H1 (cell line): Measurements from ENCODE around the gene SPEN. TPM values are rescaled to one million over a fixed set of nuclear protein-coding genes. Genes with fewer than 3 reads are reported as not detected.

ENCODE experiments used
- CTCF ChIA-PET: fragments of 300-600 bp; sonication (Branson Sonifier 250); formaldehyde crosslinking; loops from one replicate; lab custom pipeline; 2021; ENCODE audit not compliant: partially characterized antibody; lab: Charles Lee
- POLR2A ChIA-PET: fragments of 300-600 bp; sonication (Branson Sonifier 250); formaldehyde crosslinking; loops from one replicate; lab custom pipeline; 2021; ENCODE audit warnings: inconsistent platforms; ENCODE audit not compliant: partially characterized antibody; lab: Charles Lee
- DNase-seq, 2 experiments: peaks; one replicate each; pipeline versions ENCODE4 v3.0.0 to v3.0.0-alpha.2; 2010 to 2022; ENCODE audit warnings: low spot score in 2 of 2, low read depth in 1 of 2, mixed read lengths in 1 of 2
- FAIRE-seq: peaks from 2 replicates; lab custom pipeline; 2011; peaks lifted over from hg19 to GRCh38; lab: Jason Lieb, UNC
- H2AFZ ChIP-seq: 2 replicates; pipeline ENCODE4 v1.8.1; 2012; ENCODE audit warnings: low read length, inconsistent platforms
- H2AK5ac ChIP-seq: 2 replicates; pipeline ENCODE4 v1.6.1; 2013; ENCODE audit warnings: low read depth, low read length
- H2BK120ac ChIP-seq: replicated peaks from 2 replicates; pipeline ENCODE3; 2013; ENCODE audit warnings: low read depth, low read length, inconsistent platforms
- H2BK12ac ChIP-seq: 2 replicates; pipeline ENCODE4 v1.6.1; 2013; ENCODE audit warnings: low read depth, low read length
- H2BK15ac ChIP-seq: 2 replicates; pipeline ENCODE4 v1.6.1; 2013; ENCODE audit warnings: low read length
- H2BK20ac ChIP-seq: 2 replicates; pipeline ENCODE4 v1.6.1; 2013; ENCODE audit warnings: low read length
- H2BK5ac ChIP-seq: 2 replicates; pipeline ENCODE4 v1.6.1; 2013; ENCODE audit warnings: low read depth, low read length
- H3K14ac ChIP-seq: 2 replicates; pipeline ENCODE4 v1.6.1; 2013; ENCODE audit warnings: inconsistent platforms; ENCODE audit not compliant: insufficient read length
- H3K18ac ChIP-seq: 2 replicates; pipeline ENCODE4 v1.6.1; 2013; ENCODE audit warnings: low read length; ENCODE audit errors: extremely low read depth
- H3K23ac ChIP-seq: 2 replicates; pipeline ENCODE4 v1.6.1; 2013; ENCODE audit warnings: inconsistent platforms; ENCODE audit not compliant: insufficient read length
- H3K23me2 ChIP-seq: 2 replicates; pipeline ENCODE4 v1.6.1; 2013; ENCODE audit warnings: low read depth, low read length
- H3K27ac ChIP-seq: 2 replicates; pipeline ENCODE4 v1.6.1; 2011; ENCODE audit warnings: low read depth, low read length, inconsistent platforms
- H3K27me3 ChIP-seq, 4 experiments: replicated peaks in 1 of 4; 1 replicate in 1 of 4; 2 replicates in 3 of 4; pipeline versions ENCODE4 v1.6.1 to v1.8.1; 2011 to 2013; ENCODE audit warnings: low read length in 3 of 4, mild to moderate bottlenecking in 3 of 4, inconsistent platforms in 2 of 4, mixed read lengths in 2 of 4, moderate library complexity in 1 of 4; ENCODE audit not compliant: control insufficient read depth in 3 of 4, insufficient read depth in 3 of 4; ENCODE audit errors: extremely low read depth in 1 of 4
- H3K36me3 ChIP-seq, 4 experiments: 2 replicates each; pipeline versions ENCODE4 v1.6.1 to v1.8.1; 2011 to 2013; ENCODE audit warnings: mild to moderate bottlenecking in 4 of 4, low read length in 3 of 4, moderate library complexity in 2 of 4, control low read depth in 1 of 4, inconsistent platforms in 1 of 4; ENCODE audit not compliant: insufficient read depth in 4 of 4, control insufficient read depth in 2 of 4
- H3K4ac ChIP-seq: replicated peaks from 2 replicates; pipeline ENCODE3; 2013; ENCODE audit warnings: low read length, low read depth, mixed read lengths, inconsistent platforms; ENCODE audit not compliant: insufficient read length
- H3K4me1 ChIP-seq, 4 experiments: replicated peaks in 1 of 4; 1 replicate in 1 of 4; 2 replicates in 3 of 4; pipeline versions ENCODE4 v1.6.1 to v1.8.1; 2011 to 2013; ENCODE audit warnings: low read length in 3 of 4, inconsistent platforms in 2 of 4, mixed read lengths in 1 of 4; ENCODE audit not compliant: insufficient read depth in 4 of 4, control insufficient read depth in 3 of 4
- H3K4me2 ChIP-seq, 2 experiments: 2 replicates each; pipeline versions ENCODE4 v1.6.1 to v1.8.1; 2011 to 2013; ENCODE audit warnings: low read depth in 2 of 2, low read length in 2 of 2, control low read depth in 1 of 2, inconsistent platforms in 1 of 2, mild to moderate bottlenecking in 1 of 2; ENCODE audit not compliant: insufficient read depth in 1 of 2
- H3K4me3 ChIP-seq, 4 experiments: fragments of 200-600, 300-600 bp in 1 of 4; sonication (generic), shearing (Covaris generic), sonication (Bioruptor Twin) in 1 of 4; 2 replicates each; pipeline versions ENCODE4 v1.5.1 to v1.8.1; 2011 to 2016; ENCODE audit warnings: low read length in 4 of 4, low read depth in 3 of 4, control low read depth in 2 of 4, inconsistent platforms in 2 of 4, mild to moderate bottlenecking in 2 of 4, mixed read lengths in 1 of 4, moderate library complexity in 1 of 4; ENCODE audit not compliant: insufficient read depth in 2 of 4; ENCODE audit errors: extremely low read depth in 1 of 4
- H3K56ac ChIP-seq: replicated peaks from 2 replicates; pipeline ENCODE3; 2013; ENCODE audit warnings: low read depth, mild to moderate bottlenecking, mixed read lengths, low read length, inconsistent platforms; ENCODE audit not compliant: insufficient read length
- H3K79me1 ChIP-seq: 2 replicates; pipeline ENCODE4 v1.6.1; 2013; ENCODE audit warnings: low read depth, low read length, control low read depth
- H3K79me2 ChIP-seq, 2 experiments: 2 replicates each; pipeline versions ENCODE4 v1.6.1 to v1.8.1; 2012 to 2013; ENCODE audit warnings: low read length in 2 of 2, mild to moderate bottlenecking in 2 of 2, inconsistent platforms in 1 of 2; ENCODE audit not compliant: insufficient read depth in 2 of 2, control insufficient read depth in 1 of 2
- H3K9ac ChIP-seq, 4 experiments: replicated peaks in 1 of 4; 1 replicate in 1 of 4; 2 replicates in 3 of 4; pipeline versions ENCODE4 v1.6.1 to v1.8.1; 2011 to 2013; ENCODE audit warnings: low read depth in 3 of 4, low read length in 3 of 4, control low read depth in 2 of 4, mild to moderate bottlenecking in 2 of 4, moderate library complexity in 2 of 4, inconsistent platforms in 1 of 4; ENCODE audit errors: extremely low read depth in 1 of 4
- H3K9me3 ChIP-seq, 2 experiments: 2 replicates each; pipeline versions ENCODE4 v1.6.1 to v1.8.1; 2012 to 2013; ENCODE audit warnings: mild to moderate bottlenecking in 2 of 2, moderate library complexity in 2 of 2, control low read depth in 1 of 2, inconsistent platforms in 1 of 2, low read depth in 1 of 2, low read length in 1 of 2, mixed read lengths in 1 of 2; ENCODE audit not compliant: insufficient read depth in 2 of 2
- H4K20me1 ChIP-seq, 2 experiments: replicated peaks in 1 of 2; 2 replicates each; pipeline versions ENCODE3 to v1.8.1; 2011 to 2013; ENCODE audit warnings: inconsistent platforms in 2 of 2, low read length in 2 of 2, mild to moderate bottlenecking in 1 of 2; ENCODE audit not compliant: insufficient read depth in 2 of 2, control insufficient read depth in 1 of 2
- H4K5ac ChIP-seq: 2 replicates; pipeline ENCODE4 v1.6.1; 2013; ENCODE audit warnings: low read length, low read depth, mixed read lengths, inconsistent platforms; ENCODE audit not compliant: insufficient read length
- H4K8ac ChIP-seq: 2 replicates; pipeline ENCODE4 v1.8.0; 2013; ENCODE audit warnings: mild to moderate bottlenecking, moderate library complexity, low read length, inconsistent platforms; ENCODE audit not compliant: insufficient read depth; ENCODE audit errors: extremely low read depth
- H4K91ac ChIP-seq: replicated peaks from 2 replicates; pipeline ENCODE3; 2013; ENCODE audit warnings: low read length, mixed read lengths, inconsistent platforms; ENCODE audit not compliant: insufficient read length
- CBX5 ChIP-seq: fragments of 300-800, 300-1000 bp; sonication (generic); IDR thresholded peaks from 2 replicates; pipeline ENCODE4 v1.7.1; 2016; ENCODE audit warnings: antibody characterized with exemption, low read length, low read depth
- CREB1 ChIP-seq: IDR thresholded peaks from 2 replicates; pipeline ENCODE4 v1.6.1; 2012; ENCODE audit warnings: inconsistent platforms
- E2F6 ChIP-seq: IDR thresholded peaks from 2 replicates; pipeline ENCODE4 v1.6.1; 2012; ENCODE audit warnings: inconsistent platforms
- FOSL1 ChIP-seq: IDR thresholded peaks from 2 replicates; pipeline ENCODE4 v1.6.1; 2011; ENCODE audit warnings: mild to moderate bottlenecking, low read depth, low read length, moderate library complexity; ENCODE audit not compliant: insufficient read depth
- GTF2F1 ChIP-seq: IDR thresholded peaks from 2 replicates; pipeline ENCODE4 v1.6.1; 2012; ENCODE audit warnings: low read depth, low read length, improper control_type of control experiment, borderline replicate concordance
- RFX5 ChIP-seq: IDR thresholded peaks from 2 replicates; pipeline ENCODE4 v1.6.1; 2011; ENCODE audit warnings: low read depth, low read length, improper control_type of control experiment, borderline replicate concordance
- RNF2 ChIP-seq: fragments of 200-900, 300-1000 bp; sonication (generic); IDR thresholded peaks from 2 replicates; pipeline ENCODE4 v1.7.1; 2016; ENCODE audit warnings: borderline replicate concordance, low read depth, mild to moderate bottlenecking, antibody characterized with exemption, low read length; ENCODE audit not compliant: poor library complexity, severe bottlenecking; ENCODE audit errors: missing control alignments
- SRF ChIP-seq: IDR thresholded peaks from 2 replicates; pipeline ENCODE4 v1.6.1; 2011; ENCODE audit warnings: mild to moderate bottlenecking, low read depth, low read length, moderate library complexity
- WGBS, 2 experiments: shearing (Covaris generic) in 1 of 2; methylation state at CpG; one replicate each; pipeline versions ENCODE4 v1.1.6 to v1.1.7; 2013 to 2015; ENCODE audit warnings: low lambda C conversion rate in 2 of 2, mixed read lengths in 2 of 2, inconsistent platforms in 1 of 2, low coverage in 1 of 2, missing lambda C conversion rate in 1 of 2; ENCODE audit not compliant: insufficient replicate concordance in 2 of 2, insufficient coverage in 1 of 2, insufficient read length in 1 of 2; ENCODE audit errors: extremely low coverage in 1 of 2, missing lambda C conversion rate in 1 of 2; 5-methylcytosine and 5-hydroxymethylcytosine counted together
- polyA plus RNA-seq, 7 experiments: library from polyadenylated mRNA; depleted of rRNA in 3 of 7; stranded (reverse) in 5 of 7; unstranded in 2 of 7; fragments of >200 nt in 5 of 7; fragments of 200-250 nt in 2 of 7; gene quantifications; 1 replicate in 5 of 7; 2 replicates in 1 of 7; 4 replicates in 1 of 7; pipeline versions ENCODE4 v1.2.1 to v1.2.3, GENCODE V29; 2011 to 2013; ENCODE audit warnings: missing spikeins in 2 of 7, mixed read lengths in 2 of 7
- total RNA-seq: library from RNA; stranded (reverse); fragmentation: NEBNext Ultra II Directional; extraction: Animal tissue kit (Norgen Biotek cat#: 25700); gene quantifications from 2 replicates; pipeline ENCODE4 v1.2.1, GENCODE V29; 2021
- TF ChIP-seq, protein P1 (sequence below): IDR thresholded peaks from 2 replicates; pipeline ENCODE4 v1.6.1; 2012; ENCODE audit warnings: low read length, inconsistent platforms
- TF ChIP-seq, protein P2 (sequence below): IDR thresholded peaks from 2 replicates; pipeline ENCODE4 v1.6.1; 2011; ENCODE audit warnings: low read depth, mild to moderate bottlenecking, low read length; ENCODE audit not compliant: insufficient read depth

The SPEN gene
- total and polyA plus RNA-seq, 2 of the 8 experiments (the other 6 are each of a cell fraction or from before 2014, with no cell fraction given), result 12.5 to 52.1 TPM

- Histone ChIP-seq H2BK5ac (no peak overlapping the region), H3K4me1 (peaks cover 6 to 18% (median 11%) of the 10 kb centered on the region in 4 experiments), H3K23ac (no peak overlapping the region), H3K9me3 (no peaks in the 10 kb centered on the region), H3K27me3 (peaks cover 0 to 3% (median under 1%) of the 10 kb centered on the region in 4 experiments; a peak in 2 of 7 replicates), H3K56ac (no peak overlapping the region), H2BK12ac (no peak overlapping the region), H2BK120ac (no peak overlapping the region), H4K5ac (no peak overlapping the region), H3K4me3 (no peak overlapping the region), H3K9ac (no peak overlapping the region), H3K23me2 (no peaks in the 10 kb centered on the region; the same call in 1 of the 2 replicates), H3K14ac (no peak overlapping the region), H2AFZ (no peak overlapping the region), H2BK20ac (no peak overlapping the region), H3K79me2 (no peaks in the 10 kb centered on the region; a peak in 1 of 4 replicates), H3K4me2 (no peak overlapping the region), H3K18ac (no peak overlapping the region), H3K4ac (no peak overlapping the region), H4K91ac (no peak overlapping the region), H3K27ac (no peak overlapping the region), H2BK15ac (no peak overlapping the region), H4K8ac (no peak overlapping the region), H3K79me1 (peaks cover 3% of the 10 kb centered on the region; the same call in 1 of the 2 replicates), H3K36me3 (no peaks in the 10 kb centered on the region), H4K20me1 (peaks cover 7 to 17% of the 10 kb centered on the region in 2 experiments), H2AK5ac (no peak overlapping the region)
- POLR2A ChIA-PET, result interaction anchor here (1.4 to 1.8 kb wide), 2 partner anchors 8 to 17 kb away, joined by 3 to 4 read pairs; no protein-coding TSS in a partner anchor
- CTCF ChIA-PET, result interaction anchor here (0.6 to 5.9 kb wide), 32 partner anchors 8 to 167 kb away, joined by 3 to 53 read pairs (median 4); partner anchors contain the start of gene ZBTB17
- FAIRE-seq (no peak), DNase-seq (no peak)
- 65% methylated on average over 4 of the region's 5 CpGs; no CpG with 5 or more reads in 1 of the 2 experiments for WGBS, 2 experiments
- TF ChIP-seq RFX5, result no peak
- TF ChIP-seq FOSL1, result no peak
- TF ChIP-seq, protein P1, sequence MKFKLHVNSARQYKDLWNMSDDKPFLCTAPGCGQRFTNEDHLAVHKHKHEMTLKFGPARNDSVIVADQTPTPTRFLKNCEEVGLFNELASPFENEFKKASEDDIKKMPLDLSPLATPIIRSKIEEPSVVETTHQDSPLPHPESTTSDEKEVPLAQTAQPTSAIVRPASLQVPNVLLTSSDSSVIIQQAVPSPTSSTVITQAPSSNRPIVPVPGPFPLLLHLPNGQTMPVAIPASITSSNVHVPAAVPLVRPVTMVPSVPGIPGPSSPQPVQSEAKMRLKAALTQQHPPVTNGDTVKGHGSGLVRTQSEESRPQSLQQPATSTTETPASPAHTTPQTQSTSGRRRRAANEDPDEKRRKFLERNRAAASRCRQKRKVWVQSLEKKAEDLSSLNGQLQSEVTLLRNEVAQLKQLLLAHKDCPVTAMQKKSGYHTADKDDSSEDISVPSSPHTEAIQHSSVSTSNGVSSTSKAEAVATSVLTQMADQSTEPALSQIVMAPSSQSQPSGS, result no peak
- no peak for TF ChIP-seq GTF2F1
- TF ChIP-seq, protein P2, sequence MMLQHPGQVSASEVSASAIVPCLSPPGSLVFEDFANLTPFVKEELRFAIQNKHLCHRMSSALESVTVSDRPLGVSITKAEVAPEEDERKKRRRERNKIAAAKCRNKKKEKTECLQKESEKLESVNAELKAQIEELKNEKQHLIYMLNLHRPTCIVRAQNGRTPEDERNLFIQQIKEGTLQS, result no peak
- TF ChIP-seq CBX5, result no peak
- no peak for TF ChIP-seq CREB1
- TF ChIP-seq RNF2, result no peak
- TF ChIP-seq SRF, result no peak
- no peak for TF ChIP-seq E2F6
Observed at GRCh38 chr1:15958111-15958510, 110.6 kb downstream of the SPEN start.
